GM21825 (cell line): ENCODE results near the gene IPCEF1.
"Not testable (repeated sequence)": the region's sequence is repeated elsewhere in the genome, so short reads cannot be mapped to it uniquely, and the experiment has no call there.

Source experiments
- ATAC-seq: cut with Tn5 transposase; IDR thresholded peaks from one replicate; pipeline ENCODE4 v1.9.1; 2021; ENCODE audit warnings: mild to moderate bottlenecking, moderate library complexity; ENCODE audit not compliant: unreplicated experiment

The IPCEF1 gene

GRCh38 chr6:154227862-154228520 lies 128.6 kb downstream of the IPCEF1 start:
- ATAC-seq, result no peak

- no peak for ATAC-seq
Measured at GRCh38 chr6:154226461-154226860, 130.1 kb downstream of the IPCEF1 start.

GRCh38 chr6:154223296-154223695 lies 133.3 kb downstream of the IPCEF1 start:
- ATAC-seq, result no peak

- no peak for ATAC-seq
Measured at GRCh38 chr6:154222716-154223115, 133.9 kb downstream of the IPCEF1 start.

- no peak for ATAC-seq
Measured at GRCh38 chr6:154219250-154219649, 137.4 kb downstream of the IPCEF1 start.

GRCh38 chr6:154218787-154219186 lies 137.8 kb downstream of the IPCEF1 start:
- no peak for ATAC-seq

GRCh38 chr6:154218301-154218700 lies 138.3 kb downstream of the IPCEF1 start:
- ATAC-seq, result no peak

- no peak for ATAC-seq
Measured at GRCh38 chr6:154213782-154214181, 142.8 kb downstream of the IPCEF1 start.

GRCh38 chr6:154210678-154211077 lies 145.9 kb downstream of the IPCEF1 start:
- ATAC-seq, result no peak

GRCh38 chr6:154209555-154209954 lies 147.0 kb downstream of the IPCEF1 start:
- ATAC-seq, result no peak

- ATAC-seq, result no peak
Measured at GRCh38 chr6:154206996-154207395, 149.6 kb downstream of the IPCEF1 start.

GRCh38 chr6:154206141-154206540 lies 150.5 kb downstream of the IPCEF1 start:
- no peak for ATAC-seq

- no peak for ATAC-seq
Measured at GRCh38 chr6:154202958-154203357, 153.6 kb downstream of the IPCEF1 start.

- no peak for ATAC-seq
Measured at GRCh38 chr6:154202339-154202738, 154.3 kb downstream of the IPCEF1 start.

- ATAC-seq, result not testable (repeated sequence)
Measured at GRCh38 chr6:154201688-154202087, 154.9 kb downstream of the IPCEF1 start.

- ATAC-seq, result no peak
Measured at GRCh38 chr6:154197196-154197860, 159.3 kb downstream of the IPCEF1 start.

GRCh38 chr6:154196333-154196885 lies 160.2 kb downstream of the IPCEF1 start:
- no peak for ATAC-seq

GRCh38 chr6:154187714-154188113 lies 168.9 kb downstream of the IPCEF1 start:
- no peak for ATAC-seq

- no peak for ATAC-seq
Measured at GRCh38 chr6:154187203-154187602, 169.4 kb downstream of the IPCEF1 start.

- ATAC-seq, result no peak
Measured at GRCh38 chr6:154179434-154179833, 177.2 kb downstream of the IPCEF1 start.

GRCh38 chr6:154172393-154172792 lies 184.2 kb downstream of the IPCEF1 start:
- not testable (repeated sequence) for ATAC-seq

GRCh38 chr6:154170106-154170505 lies 186.5 kb downstream of the IPCEF1 start:
- no peak for ATAC-seq
